ENCODE results near the gene ZNF709. TPM values are rescaled to one million over a fixed set of nuclear protein-coding genes. Genes with fewer than 3 reads are reported as not detected.
"Not testable (repeated sequence)": the region's sequence is repeated elsewhere in the genome, so short reads cannot be mapped to it uniquely, and the experiment has no call there.

Gene ZNF709
- total RNA-seq, 6 experiments from 2014 or later: 0.99 to 1.7 (median 1.2) TPM

GRCh38 chr19:12450844-12451243 lies 33.8 kb downstream of the ZNF709 start:
- no peaks in the 10 kb centered on the region for H3K27me3 Mint-ChIP-seq (ENCODE audit: insufficient read depth)

GRCh38 chr19:12448808-12449207 lies 35.8 kb downstream of the ZNF709 start:
- Mint-ChIP-seq H3K36me3 (ENCODE audit: low read depth) (peaks cover 30% of the 10 kb centered on the region), H3K27me3 (ENCODE audit: insufficient read depth) (no peaks in the 10 kb centered on the region), H3K4me1 (ENCODE audit: low read depth) (no peaks in the 10 kb centered on the region), H3K27ac (no peak overlapping the region), H3K9me3 (peaks cover 72% of the 10 kb centered on the region), H3K4me3 (no peak overlapping the region)
- TF ChIP-seq CTCF (IDR thresholded peaks at IDR 0.05): no peak
- no peak for DNase-seq

More at GRCh38 chr19:12450844-12451243, 33.8 kb downstream of the ZNF709 start:
- Mint-ChIP-seq H3K4me3 (no peak overlapping the region), H3K4me1 (ENCODE audit: low read depth) (no peaks in the 10 kb centered on the region), H3K36me3 (ENCODE audit: low read depth) (peaks cover 22% of the 10 kb centered on the region), H3K9me3 (peaks cover 62% of the 10 kb centered on the region), H3K27ac (no peak overlapping the region)
- no peak for TF ChIP-seq CTCF (IDR thresholded peaks at IDR 0.05)
- no peak for DNase-seq

- Mint-ChIP-seq H3K4me1 (ENCODE audit: low read depth) (peaks cover 7% of the 10 kb centered on the region), H3K27ac (peak within 1 kb of the TSS; percentile 85), H3K36me3 (ENCODE audit: low read depth) (peaks cover 24% of the 10 kb centered on the region), H3K27me3 (ENCODE audit: insufficient read depth) (peaks cover 4% of the 10 kb centered on the region), H3K9me3 (peaks cover 38% of the 10 kb centered on the region), H3K4me3 (peak within 1 kb of the TSS; percentile 96)
- DNase-seq: peak; percentile 97
- no peak for TF ChIP-seq CTCF (IDR thresholded peaks at IDR 0.05)
These were observed 43.9 kb downstream of the ZNF709 start, which contains the start of gene ZNF443 for GRCh38 chr19:12440541-12441316. Gene ZNF443, minus strand, starts transcription at chr19:12441021. Its CDS starts 107 bp downstream, at chr19:12440914.

- DNase-seq: peak; percentile 45
- peak overlapping the region; percentile 96 for H3K4me3 Mint-ChIP-seq
- H3K9me3 Mint-ChIP-seq: peaks cover 41% of the 10 kb centered on the region
- TF ChIP-seq CTCF (IDR thresholded peaks at IDR 0.05): peak; percentile 23; the same call in 1 of the 2 replicates
- H3K36me3 Mint-ChIP-seq (ENCODE audit: low read depth): peaks cover 30% of the 10 kb centered on the region
- H3K4me1 Mint-ChIP-seq (ENCODE audit: low read depth); H3K27me3 Mint-ChIP-seq (ENCODE audit: insufficient read depth): not testable (repeated sequence)
- H3K27ac Mint-ChIP-seq: peak overlapping the region; percentile 80
These were observed 44.7 kb downstream of the ZNF709 start for GRCh38 chr19:12439686-12440540.

GRCh38 chr19:12430726-12431299 lies 53.8 kb downstream of the ZNF709 start:
- H3K27ac Mint-ChIP-seq; H3K27me3 Mint-ChIP-seq (ENCODE audit: insufficient read depth): not testable (repeated sequence)
- peaks cover 74% of the 10 kb centered on the region for H3K9me3 Mint-ChIP-seq

More at GRCh38 chr19:12430726-12431299, 53.8 kb downstream of the ZNF709 start:
- not testable (repeated sequence) for H3K4me3 Mint-ChIP-seq; DNase-seq; H3K4me1 Mint-ChIP-seq (ENCODE audit: low read depth)
- H3K36me3 Mint-ChIP-seq (ENCODE audit: low read depth): peaks cover 69% of the 10 kb centered on the region
